WI38 (cell line): ENCODE measurements around the gene UBN2.

ENCODE experiments used
- H3K4me3 ChIP-seq: 2 replicates; pipeline ENCODE4 v1.5.1; 2011; ENCODE audit warnings: low read depth, mild to moderate bottlenecking, control low read depth, low read length
- CTCF ChIP-seq: IDR thresholded peaks from 2 replicates; pipeline ENCODE4 v1.5.1; 2012; ENCODE audit warnings: low read depth, mild to moderate bottlenecking, control low read depth, low read length

UBN2 gene

GRCh38 chr7:139271718-139272628 lies 40.9 kb downstream of the UBN2 start:
- TF ChIP-seq CTCF = no peak

GRCh38 chr7:139284252-139284896 lies 53.3 kb downstream of the UBN2 start:
- no peak for TF ChIP-seq CTCF
- no peak overlapping the region for H3K4me3 ChIP-seq

More at GRCh38 chr7:139271718-139272628, 40.9 kb downstream of the UBN2 start:
- H3K4me3 ChIP-seq = no peak overlapping the region

- no peak for TF ChIP-seq CTCF
- H3K4me3 ChIP-seq = no peak overlapping the region
These were observed 55.1 kb downstream of the UBN2 start for GRCh38 chr7:139286144-139286543.

- no peak overlapping the region for H3K4me3 ChIP-seq
- TF ChIP-seq CTCF = no peak
These were observed 61.8 kb downstream of the UBN2 start for GRCh38 chr7:139292821-139293220.

GRCh38 chr7:139293534-139293933 lies 62.5 kb downstream of the UBN2 start:
- H3K4me3 ChIP-seq = no peak overlapping the region
- no peak for TF ChIP-seq CTCF

GRCh38 chr7:139294241-139294640 lies 63.2 kb downstream of the UBN2 start:
- H3K4me3 ChIP-seq = no peak overlapping the region
- TF ChIP-seq CTCF = no peak

GRCh38 chr7:139294951-139295575 lies 64.0 kb downstream of the UBN2 start:
- no peak overlapping the region for H3K4me3 ChIP-seq
- TF ChIP-seq CTCF = no peak
